Ovary (tissue), 3 donors: ENCODE measurements around the gene EYA2.

ENCODE experiments used
- CTCF ChIP-seq, 3 donors: fragments of 450-650 bp in 2 of 3; fragments of 200-600 bp in 1 of 3; IDR thresholded peaks; one replicate each; pipeline versions ENCODE4 v1.5.1 to v1.8.0; 2016 to 2022; ENCODE audit warnings: antibody characterized with exemption in 3 of 3, mild to moderate bottlenecking in 1 of 3
- EP300 ChIP-seq: sonication (generic); formaldehyde crosslinking; IDR thresholded peaks from one replicate; pipeline ENCODE4 v1.6.1; 2017; ENCODE audit warnings: antibody characterized with exemption
- donor health status: DM: no; HTN: no; CAD: no.

- TF ChIP-seq CTCF (IDR thresholded peaks at IDR 0.05) (no peak), EP300 (no peak)
Measured at GRCh38 chr20:47235853-47236638, 341.4 kb downstream of the EYA2 start.
